GM21619 (cell line): Measurements from ENCODE around the gene TIA1.
"Not testable (repeated sequence)": the region's sequence is repeated elsewhere in the genome, so short reads cannot be mapped to it uniquely, and the experiment has no call there.

ENCODE experiments used
- ATAC-seq: cut with Tn5 transposase; IDR thresholded peaks from one replicate; pipeline ENCODE4 v1.9.1; 2021; ENCODE audit not compliant: unreplicated experiment

The TIA1 gene

DNA sequence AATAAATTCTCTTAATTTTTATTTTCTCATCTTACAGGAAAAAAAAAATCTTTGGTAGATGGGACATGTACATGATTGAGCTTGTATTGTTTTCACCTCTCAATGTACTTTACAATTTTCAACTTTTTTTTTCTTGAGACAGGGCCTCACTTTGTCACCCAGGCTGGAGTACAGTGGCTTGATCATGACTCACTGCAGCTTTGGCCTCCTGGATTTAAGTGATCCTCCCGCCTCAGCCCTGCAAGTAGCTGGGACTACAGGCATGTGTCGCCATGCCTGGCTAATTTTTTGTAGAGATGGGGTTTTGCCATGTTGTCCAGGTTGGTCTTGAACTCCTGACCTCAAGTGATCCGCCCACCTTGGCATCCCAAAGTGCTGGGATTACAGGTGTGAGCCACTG lies 25.1 kb downstream of the TIA1 start:
- not testable (repeated sequence) for ATAC-seq

DNA sequence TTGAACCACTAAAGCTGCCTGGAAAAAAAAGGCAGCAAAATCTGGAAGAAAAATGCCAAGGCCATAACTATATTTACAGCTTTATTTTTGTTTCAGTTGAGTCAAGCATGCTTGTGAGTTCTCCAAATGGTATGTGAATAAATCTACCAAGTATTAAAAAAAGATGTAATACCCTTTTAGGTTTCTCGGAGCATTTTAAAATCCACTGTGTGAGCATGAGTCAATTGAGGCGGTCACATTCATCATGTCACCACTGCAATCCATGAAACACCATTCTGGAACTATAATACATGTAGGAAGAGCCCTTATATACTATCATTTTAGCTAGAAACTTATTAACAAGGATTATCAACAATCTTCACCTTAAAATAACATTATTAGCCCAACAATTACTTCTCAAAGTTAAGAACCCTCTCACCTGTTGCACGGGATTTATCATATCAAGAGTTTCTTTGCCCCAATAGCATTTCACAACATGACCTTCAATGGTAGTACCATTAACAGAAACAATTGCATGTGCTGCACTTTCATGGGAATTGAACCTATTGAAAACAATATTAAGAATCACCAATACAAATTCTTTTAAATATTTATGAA lies 33.4 kb downstream of the TIA1 start:
- ATAC-seq: no peak

DNA sequence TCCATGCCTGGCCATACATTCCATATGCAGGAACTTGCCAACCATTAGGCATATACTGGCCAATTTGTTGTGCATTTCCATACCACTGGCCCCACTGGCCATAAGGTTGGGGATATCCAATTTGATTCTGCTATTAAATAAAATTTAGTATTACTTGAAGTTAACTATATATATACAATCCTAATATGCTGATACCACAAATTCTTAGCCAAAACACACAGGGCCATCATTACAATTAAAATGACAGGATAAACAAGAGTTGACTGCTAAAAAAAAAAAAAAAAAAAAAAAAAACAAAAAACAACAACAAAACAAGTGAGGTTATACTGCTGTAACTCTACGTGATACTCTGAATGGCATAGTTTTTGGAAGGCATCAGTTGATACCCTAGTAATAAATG lies 34.1 kb downstream of the TIA1 start:
- no peak for ATAC-seq

DNA sequence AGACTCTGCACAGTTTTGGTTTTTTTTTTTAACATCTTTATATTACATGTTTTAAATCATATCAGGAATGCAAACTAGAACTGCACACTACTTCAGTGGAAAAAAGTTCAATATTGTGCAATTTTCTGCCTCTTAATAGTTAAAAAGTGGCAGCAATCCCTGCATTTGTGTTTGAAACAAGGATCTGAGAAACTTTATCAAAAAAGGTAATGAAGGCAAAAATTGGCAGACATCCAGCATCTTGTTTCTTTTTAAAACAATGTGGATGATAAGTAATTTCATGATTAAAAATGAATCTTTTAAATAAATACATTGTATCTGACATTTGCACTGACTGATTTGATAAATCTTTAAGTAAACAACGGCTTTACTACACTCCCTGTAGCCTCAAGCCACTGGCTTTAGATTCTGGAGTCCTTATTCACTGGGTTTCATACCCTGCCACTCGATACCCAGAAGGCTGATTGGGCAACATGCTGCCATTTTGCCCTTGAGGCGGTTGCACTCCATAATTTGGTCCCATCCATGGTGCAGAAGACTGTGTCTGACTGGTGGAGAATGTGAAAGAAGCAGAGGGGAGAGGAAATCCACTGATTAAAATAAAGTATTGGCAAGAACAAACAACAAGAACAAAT lies 36.0 kb downstream of the TIA1 start:
- no peak for ATAC-seq

DNA sequence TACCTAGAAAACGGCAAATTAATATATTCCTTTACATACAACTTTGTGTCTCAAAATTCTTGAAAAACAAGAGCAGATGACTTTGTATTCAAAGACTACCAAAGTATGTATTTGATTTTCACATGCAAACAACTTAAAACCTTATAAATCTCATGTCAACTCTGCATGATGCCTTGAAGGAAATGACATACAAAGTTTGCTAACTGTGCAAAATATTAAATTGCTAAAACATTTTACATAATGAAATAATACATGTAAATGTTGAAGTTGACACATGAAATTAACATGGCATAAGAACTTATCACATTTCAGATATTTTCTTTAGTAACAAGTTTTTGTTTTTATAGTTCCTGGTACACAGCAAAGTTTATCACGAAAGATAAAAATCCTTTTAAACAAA lies 36.8 kb downstream of the TIA1 start:
- ATAC-seq: no peak

DNA sequence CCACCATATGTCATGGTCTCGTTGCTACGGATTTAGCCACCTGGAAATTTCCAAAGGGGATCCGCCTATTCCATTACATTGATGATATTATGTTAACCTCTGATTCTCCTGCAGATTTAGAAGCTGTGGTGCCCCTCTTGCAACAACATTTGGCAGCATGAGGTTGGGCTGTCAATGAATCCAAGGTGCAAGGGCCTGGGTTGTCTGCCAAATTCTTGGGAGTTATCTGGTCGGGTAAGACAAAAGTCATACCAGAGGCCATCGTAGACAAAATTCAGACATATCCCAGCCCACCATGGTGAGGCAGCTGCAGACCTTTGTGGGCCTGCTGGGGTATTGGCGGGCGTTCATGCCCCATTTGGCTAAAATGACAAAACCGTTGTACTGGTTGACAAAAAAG lies 44.0 kb downstream of the TIA1 start:
- ATAC-seq: no peak

DNA sequence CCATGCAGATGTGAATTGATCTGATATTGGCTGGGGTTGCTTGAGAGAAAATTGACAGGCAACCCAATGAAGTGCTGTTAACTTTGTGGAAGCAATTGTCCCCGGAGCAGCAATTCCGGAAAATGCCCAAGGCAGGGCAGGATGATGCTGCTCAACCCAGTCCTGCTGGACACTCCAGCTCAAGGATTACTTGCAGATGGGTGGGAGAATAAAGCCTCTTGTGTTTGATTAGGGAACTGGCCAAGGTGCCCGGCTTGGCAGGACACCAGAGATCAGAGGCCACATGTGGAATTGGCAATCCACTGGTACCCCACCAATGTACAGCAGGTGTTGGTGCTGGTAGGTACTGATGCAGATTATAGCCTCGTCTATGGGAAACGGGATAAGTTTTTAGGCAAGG lies 45.3 kb downstream of the TIA1 start:
- no peak for ATAC-seq

DNA sequence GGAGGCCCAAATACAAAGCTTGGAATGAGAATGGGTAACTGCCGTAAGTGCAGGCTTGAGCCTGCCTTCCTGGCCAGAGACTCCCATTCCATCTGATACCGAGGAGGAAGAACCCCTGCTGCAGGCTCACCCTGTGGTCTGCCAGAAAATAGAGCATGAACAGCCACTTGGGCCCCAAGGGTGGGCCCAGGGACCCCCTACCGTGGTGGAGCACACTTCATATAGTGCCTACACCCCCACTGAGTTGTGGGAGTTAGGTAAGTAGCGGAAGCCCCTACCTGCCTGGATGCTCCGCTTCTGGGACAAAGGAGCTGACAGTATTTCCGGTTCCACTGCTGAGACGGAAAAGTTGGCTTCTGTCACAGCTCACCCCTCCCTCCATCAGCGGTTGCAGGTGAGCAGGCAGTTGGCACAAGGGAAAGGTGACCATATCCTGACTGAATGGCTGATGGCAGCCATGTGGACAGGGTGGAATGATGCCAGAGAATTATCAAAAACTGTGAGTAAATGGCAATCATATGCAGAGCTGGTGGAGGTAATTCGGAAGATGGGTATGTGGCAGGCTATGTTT lies 46.1 kb downstream of the TIA1 start:
- ATAC-seq: no peak

DNA sequence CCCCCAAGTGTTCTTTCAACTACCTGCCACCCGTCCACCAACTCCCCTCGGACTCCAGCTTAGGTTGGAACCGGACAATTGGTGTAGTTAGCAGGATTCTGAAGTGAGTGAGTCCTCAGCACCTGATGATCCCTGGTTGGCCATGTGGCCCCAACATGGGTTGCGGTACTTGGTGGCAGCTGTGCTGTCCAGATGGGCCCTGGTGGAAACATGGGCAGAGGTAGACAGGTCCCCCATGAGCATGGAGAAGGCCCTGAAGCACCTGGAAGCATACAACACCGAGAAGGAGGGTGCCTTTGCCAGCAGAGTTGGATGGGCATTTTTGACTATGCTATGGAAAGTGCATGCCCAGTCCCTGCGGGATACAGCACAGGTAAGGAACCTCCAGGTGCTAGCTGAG lies 46.6 kb downstream of the TIA1 start:
- no peak for ATAC-seq

DNA sequence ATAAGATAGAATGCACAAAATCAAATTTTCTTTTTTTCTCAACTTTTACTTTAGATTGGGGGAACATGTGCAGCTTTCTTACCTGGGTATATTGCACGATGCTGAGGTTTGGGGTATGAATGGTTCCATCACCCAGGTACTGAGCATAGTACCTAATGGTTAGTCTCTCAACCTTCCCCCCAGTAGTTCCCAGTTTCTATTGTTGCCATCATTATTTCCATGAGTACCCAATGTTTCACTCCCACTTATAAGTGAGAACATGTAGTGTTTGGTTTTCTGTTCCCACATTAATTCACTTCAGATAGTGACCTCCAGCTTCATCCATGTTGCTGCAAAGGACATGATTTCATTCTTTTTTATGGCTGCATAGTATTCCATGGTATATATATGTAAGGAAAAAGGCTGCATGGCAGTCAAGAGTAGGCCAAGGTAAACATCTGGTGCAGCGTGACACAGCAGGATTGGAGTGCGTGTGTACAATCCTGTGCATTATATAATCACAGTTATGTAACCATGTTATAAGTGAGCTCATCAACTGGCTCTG lies 47.1 kb downstream of the TIA1 start:
- ATAC-seq: no peak

DNA sequence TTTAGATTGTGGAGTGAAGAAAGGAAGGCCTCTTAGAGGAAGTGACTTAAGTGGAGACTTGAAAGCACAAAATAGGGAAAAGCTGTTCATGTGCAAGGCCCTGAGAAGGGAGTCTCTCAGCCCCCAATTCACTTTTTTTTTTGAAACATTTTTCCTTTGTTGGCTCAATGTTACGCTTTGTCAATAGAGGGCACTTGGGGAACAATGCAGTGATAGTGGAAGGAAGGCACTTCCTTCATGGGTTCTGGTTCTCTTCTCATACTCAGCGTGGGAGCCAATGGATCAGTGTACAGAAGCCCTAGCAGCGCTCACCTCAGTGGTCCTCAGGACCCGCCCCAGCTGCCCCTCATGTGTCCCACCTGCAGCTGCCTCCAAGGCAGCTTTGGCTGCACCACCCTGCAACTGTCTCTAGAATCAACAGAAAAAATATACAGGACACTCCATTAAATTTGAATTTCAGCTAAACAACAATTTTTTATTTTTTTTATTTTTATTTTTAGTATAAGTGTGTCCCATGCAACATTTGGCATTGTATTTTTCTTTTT lies 49.0 kb downstream of the TIA1 start:
- ATAC-seq: no peak

DNA sequence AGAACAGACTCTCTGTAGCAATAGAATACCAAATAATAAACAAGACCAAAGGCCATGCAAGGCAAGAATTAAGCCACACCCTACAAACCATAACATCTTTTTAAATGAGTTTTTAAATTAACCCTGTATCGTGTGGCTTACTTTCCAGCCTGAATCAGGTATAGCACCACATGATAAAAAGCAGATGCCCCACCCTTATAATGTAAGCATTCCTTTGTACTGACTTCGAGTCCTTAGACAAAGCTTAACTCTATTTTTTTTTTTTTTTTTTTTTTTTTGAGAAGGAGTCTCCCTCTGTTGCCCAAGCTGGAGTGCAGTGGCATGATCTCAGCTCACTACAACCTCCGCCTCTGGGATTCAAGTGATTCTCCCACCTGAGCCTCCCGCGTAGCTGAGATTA lies 55.9 kb downstream of the TIA1 start:
- no peak for ATAC-seq

DNA sequence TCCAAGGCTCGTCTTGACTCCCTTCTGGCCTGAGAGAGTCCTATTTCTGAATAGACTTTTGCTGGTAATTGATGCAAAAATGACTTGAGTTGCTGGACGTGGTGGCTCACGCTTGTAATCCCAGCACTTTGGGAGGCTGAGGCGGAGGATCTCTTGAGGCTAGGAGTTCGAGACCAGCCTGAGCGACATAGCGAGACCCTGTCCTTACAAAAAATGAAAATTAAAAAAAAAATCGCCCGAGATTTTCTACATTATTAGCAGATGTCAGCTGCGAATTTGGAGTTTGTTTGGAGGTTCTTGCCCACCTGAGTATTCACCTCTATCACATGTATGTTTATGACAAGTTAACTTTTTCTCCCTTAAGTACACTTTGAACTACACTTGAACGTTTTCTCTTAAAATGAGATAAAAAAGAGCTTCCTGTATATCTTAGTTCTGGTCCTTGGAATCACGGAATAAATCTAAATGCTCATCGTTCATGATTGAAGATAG lies 57.1 kb downstream of the TIA1 start:
- ATAC-seq: no peak

DNA sequence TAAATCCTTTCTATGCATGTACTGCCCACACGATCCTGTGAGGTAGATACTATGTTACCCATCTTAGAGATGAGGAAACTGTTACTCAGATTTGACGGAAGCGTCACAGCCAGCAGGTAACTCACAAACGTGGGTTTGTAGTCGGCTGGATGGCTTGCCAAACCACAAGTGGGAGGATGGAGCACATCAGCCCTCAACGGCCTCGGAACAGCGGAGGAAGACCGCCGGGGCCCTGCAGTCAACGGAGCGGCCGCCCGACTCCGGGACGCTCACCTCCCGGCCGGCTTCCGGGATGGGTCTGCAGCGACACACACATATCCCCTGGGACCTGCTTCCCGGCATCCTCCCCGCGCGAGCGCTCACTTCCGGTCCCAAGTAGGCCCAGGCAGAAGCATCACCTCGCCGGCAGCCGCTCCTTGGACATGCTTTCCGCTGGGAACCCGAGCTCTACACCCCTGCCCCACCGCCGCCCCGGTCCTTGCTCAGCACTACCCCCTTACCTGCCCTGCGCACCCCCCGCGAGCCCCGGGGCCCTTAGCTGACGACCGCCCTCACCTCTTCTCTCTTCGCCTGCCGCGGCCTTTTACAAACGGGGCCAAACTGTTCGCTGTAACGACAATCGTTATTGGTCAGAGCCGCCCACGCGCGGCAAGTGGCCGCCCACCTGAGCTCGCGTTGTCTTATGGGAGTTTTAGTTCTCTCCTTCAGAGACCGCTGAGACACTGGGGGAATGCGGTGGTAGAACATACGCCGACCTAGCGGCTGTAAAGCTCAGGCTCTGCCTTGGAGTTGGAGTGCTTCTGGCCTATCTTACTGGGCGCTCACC lies 57.8 kb downstream of the TIA1 start, which contains the start of gene C2orf42:
Gene C2orf42 (minus strand): TSS at position 602 of the 826 bp plus-strand sequence. CDS start 9,034 bp downstream, outside the sequence.
- peak; percentile 79 for ATAC-seq

DNA sequence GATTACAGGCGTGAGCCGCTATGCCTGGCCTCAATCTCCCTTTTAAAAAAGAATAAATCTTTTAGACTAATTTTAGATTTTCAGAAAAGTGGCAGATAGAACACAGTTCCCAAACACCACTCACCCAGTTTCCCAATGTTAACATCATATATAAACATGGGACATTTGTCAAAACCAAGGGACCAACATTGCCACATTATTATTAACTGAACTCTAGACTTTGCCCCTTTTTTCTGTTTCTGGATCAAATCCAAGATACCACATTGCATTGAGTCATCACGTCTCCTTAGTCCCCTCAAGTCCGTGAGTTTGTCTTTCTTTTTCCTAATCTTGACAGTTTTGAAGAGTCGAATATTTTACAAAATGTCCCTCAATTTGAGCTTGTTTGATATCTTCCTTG lies 60.0 kb downstream of the TIA1 start:
- no peak for ATAC-seq

DNA sequence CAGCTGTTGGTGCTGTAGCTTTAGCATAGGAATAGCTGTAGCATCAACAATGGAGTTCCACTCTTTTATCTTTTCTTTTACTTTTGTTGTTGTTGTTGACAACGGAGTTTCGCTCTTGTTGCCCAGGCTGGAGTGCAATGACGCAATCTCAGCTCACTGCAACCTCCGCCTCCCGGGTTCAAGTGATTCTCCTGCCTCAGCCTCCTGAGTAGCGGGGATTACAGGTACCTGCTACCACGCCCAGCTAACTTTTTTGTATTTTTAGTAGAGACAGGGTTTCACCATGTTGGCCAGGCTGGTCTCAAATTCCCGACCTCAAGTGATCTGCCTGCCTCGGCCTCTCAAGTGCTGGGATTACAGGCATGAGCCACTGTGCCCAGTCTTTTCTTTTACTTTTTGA lies 61.3 kb downstream of the TIA1 start:
- ATAC-seq: not testable (repeated sequence)

DNA sequence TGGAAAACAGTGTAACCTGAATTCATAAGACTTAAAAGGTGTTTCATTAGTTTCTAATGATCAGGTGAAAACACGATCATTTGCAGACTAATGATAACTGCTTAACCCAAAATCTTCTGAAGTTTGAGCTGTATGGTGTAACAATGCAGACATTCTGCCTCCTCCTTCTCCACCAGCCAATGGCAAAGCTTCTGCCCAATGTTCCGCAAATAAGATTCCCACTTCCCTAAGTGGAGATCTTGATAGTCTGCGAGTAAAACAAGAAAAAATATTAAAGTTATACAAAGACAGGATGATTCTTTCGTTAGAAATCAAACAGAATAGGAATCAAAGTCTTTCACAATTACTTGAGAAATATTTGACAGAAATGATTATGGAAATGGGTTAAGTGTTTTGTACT lies 65.7 kb downstream of the TIA1 start:
- no peak for ATAC-seq

DNA sequence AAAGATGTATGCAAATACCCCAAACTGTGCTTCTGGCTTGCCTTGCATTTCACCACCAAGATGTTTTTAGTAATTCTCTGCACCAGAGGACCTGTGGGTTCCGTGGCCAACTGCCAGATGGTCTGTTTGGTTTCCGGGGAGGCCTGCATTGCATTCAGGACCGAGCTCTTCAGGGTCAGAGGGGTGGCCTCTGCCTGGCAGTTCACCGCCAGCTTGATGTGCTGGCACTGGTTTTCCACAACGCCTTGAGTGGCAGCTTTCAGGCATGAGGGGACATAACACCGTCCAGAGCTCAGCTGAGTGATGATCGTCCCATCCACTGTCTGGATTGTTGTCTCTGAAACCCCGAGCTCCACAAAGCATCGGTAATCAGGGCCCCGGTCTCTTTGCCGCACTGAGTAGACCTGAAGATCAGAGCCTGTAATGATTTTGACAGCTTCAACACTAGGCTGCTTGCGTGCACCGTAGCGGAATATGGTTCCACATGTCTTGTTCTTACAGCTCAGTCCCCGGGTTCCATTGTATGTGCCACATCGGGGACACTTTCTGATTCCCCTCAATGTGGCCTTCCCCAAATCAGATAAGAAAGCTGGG lies 67.0 kb downstream of the TIA1 start:
- ATAC-seq: peak; percentile 79

DNA sequence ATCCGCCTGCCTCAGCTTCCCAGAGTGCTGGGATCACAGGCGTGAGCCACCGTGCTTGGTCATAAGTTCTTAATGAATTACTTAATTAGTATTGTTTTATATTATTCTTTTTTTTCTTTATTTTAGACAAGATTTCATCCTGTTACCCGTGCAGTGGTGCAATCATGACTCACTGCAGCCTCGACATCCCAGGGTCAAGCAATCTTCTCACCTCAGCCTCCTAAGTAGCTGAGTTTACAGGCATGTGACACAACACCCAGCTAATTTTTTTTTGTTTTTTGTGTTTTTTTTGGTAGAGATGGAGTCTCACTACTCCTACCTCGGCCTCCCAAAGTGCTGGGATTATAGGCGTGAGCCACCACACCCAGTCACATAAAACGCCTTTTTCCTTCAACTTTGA lies 74.9 kb downstream of the TIA1 start:
- ATAC-seq: no peak

DNA sequence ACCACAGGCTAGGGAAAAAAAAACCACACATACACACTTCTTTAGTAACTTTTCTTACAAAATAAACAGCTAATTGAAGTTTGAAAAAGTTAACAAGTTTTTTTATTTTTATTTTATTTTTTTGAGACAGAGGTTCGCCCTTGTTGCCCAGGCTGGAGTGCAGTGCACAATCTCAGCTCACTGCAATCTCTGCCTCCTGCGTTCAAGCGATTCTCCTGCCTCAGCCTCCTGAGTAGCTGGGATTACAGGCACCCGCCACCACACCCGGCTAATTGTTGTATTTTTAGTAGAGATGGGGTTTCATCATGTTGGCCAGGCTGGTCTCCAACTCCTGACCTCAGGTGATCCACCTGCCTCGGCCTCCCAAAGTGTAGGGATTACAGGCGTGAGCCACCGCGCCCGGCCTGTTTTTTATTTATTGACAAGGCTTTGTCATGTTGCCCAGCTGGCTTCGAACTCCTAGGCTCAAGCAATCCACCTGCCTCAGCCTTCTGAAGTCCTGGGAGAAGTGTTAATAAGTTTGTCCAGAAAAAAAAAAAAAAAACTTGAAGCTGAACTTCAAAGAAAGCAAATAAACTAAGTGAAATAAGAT lies 78.7 kb downstream of the TIA1 start:
- ATAC-seq: not testable (repeated sequence)
